K562 (cell line): ENCODE results near the gene KLB. TPM values are rescaled to one million over a fixed set of nuclear protein-coding genes. Genes with fewer than 3 reads are reported as not detected.

Experiments
- ATAC-seq: fragments of 200-7000 bp; cut with Tn5 transposase; 3 replicates; pipeline ENCODE4 v1.9.1; 2020; ENCODE audit warnings: moderate library complexity
- BruUV-seq: library from RNA; stranded (reverse); fragments of 400-500 nt; replicated peaks from 2 replicates; lab custom pipeline; 2021; lab: Mats Ljungman, UMichigan
- CTCF ChIA-PET: fragments of 300-600 bp; formaldehyde crosslinking; extraction: SDS; loops from one replicate; lab custom pipeline; 2021; ENCODE audit warnings: low intra/inter-chr PET ratio; lab: Yijun Ruan, JAX
- POLR2A ChIA-PET: fragments of 300-600, 350-650 bp; sonication (Branson Sonifier 250); formaldehyde crosslinking; extraction: SDS; loops from one replicate; lab custom pipeline; 2021; ENCODE audit warnings: antibody characterized with exemption, inconsistent platforms; lab: Yijun Ruan, JAX
- DNase-seq, 4 experiments: peaks; one replicate each; pipeline versions ENCODE4 v3.0.0 to v3.0.0-alpha.2; 2011 to 2018; ENCODE audit warnings: low spot score in 3 of 4, mixed read lengths in 3 of 4; ENCODE audit errors: extremely low read depth in 1 of 4
- FAIRE-seq: peaks from 2 replicates; lab custom pipeline; 2011; peaks lifted over from hg19 to GRCh38; lab: Jason Lieb, UNC
- H2AFZ ChIP-seq: 2 replicates; pipeline ENCODE4 v1.6.0; 2011; ENCODE audit warnings: low read depth, low read length, control low read depth, inconsistent platforms
- H3K27ac ChIP-seq: fragments of 200-600 bp; 3 replicates; pipeline ENCODE4 v1.8.0; 2011; ENCODE audit warnings: low read depth, mild to moderate bottlenecking, control low read depth, inconsistent platforms, low read length, moderate library complexity, mixed read lengths; ENCODE audit errors: extremely low read depth
- H3K27me3 ChIP-seq, 2 experiments: fragments of 300-600 bp in 1 of 2; 2 replicates in 1 of 2; 3 replicates in 1 of 2; pipeline versions ENCODE4 v1.6.0 to v1.8.0; 2011; ENCODE audit warnings: inconsistent platforms in 2 of 2, low read length in 2 of 2, mild to moderate bottlenecking in 1 of 2, mixed read lengths in 1 of 2, moderate library complexity in 1 of 2; ENCODE audit not compliant: control insufficient read depth in 2 of 2, insufficient read depth in 2 of 2
- H3K36me3 ChIP-seq: fragments of 300-600 bp; 3 replicates; pipeline ENCODE4 v1.8.0; 2011; ENCODE audit warnings: mild to moderate bottlenecking, low read length, inconsistent platforms; ENCODE audit not compliant: control insufficient read depth, insufficient read depth
- H3K4me1 ChIP-seq, 2 experiments: fragments of 200-600 bp in 1 of 2; replicated peaks in 1 of 2; 2 replicates in 1 of 2; 3 replicates in 1 of 2; pipeline versions ENCODE4 v1.5.1 to v1.8.0; 2011; ENCODE audit warnings: inconsistent platforms in 2 of 2, low read length in 2 of 2, mild to moderate bottlenecking in 1 of 2, mixed read lengths in 1 of 2, moderate library complexity in 1 of 2; ENCODE audit not compliant: control insufficient read depth in 2 of 2, insufficient read depth in 2 of 2
- H3K4me2 ChIP-seq: 2 replicates; pipeline ENCODE4 v1.6.1; 2011; ENCODE audit warnings: low read length, control low read depth, inconsistent platforms, mixed read lengths; ENCODE audit not compliant: insufficient read depth
- H3K4me3 ChIP-seq: fragments of 200-600 bp; sonication (generic), shearing (Covaris generic); 2 replicates; pipeline ENCODE4 v1.5.1; 2016; ENCODE audit warnings: control low read depth, inconsistent platforms
- H3K79me2 ChIP-seq: fragments of 200-600 bp; 3 replicates; pipeline ENCODE4 v1.8.0; 2011; ENCODE audit warnings: low read length, inconsistent platforms; ENCODE audit not compliant: control insufficient read depth, insufficient read depth
- H3K9ac ChIP-seq, 2 experiments: 2 replicates each; pipeline versions ENCODE4 v1.6.0 to v1.6.1; 2011; ENCODE audit warnings: low read depth in 2 of 2, low read length in 2 of 2, control low read depth in 1 of 2, inconsistent platforms in 1 of 2, mild to moderate bottlenecking in 1 of 2, mixed read lengths in 1 of 2; ENCODE audit not compliant: insufficient read depth in 1 of 2
- H3K9me1 ChIP-seq: one replicate; pipeline ENCODE4 v1.6.0; 2011; ENCODE audit warnings: inconsistent platforms, mild to moderate bottlenecking, low read length, moderate library complexity; ENCODE audit not compliant: control insufficient read depth, insufficient read depth
- H3K9me3 ChIP-seq: replicated peaks from 2 replicates; pipeline ENCODE4 v1.5.1; 2011; ENCODE audit warnings: low read depth, low read length, inconsistent platforms; ENCODE audit not compliant: control insufficient read depth, insufficient read depth
- H4K20me1 ChIP-seq: replicated peaks from 2 replicates; pipeline ENCODE4 v1.6.1; 2011; ENCODE audit warnings: low read length, inconsistent platforms, mixed read lengths; ENCODE audit not compliant: control insufficient read depth, insufficient read depth
- STAT6 ChIP-seq: sonication (generic); formaldehyde crosslinking; IDR thresholded peaks from 2 replicates; pipeline ENCODE4 v1.8.1; 2023; ENCODE audit warnings: mild to moderate bottlenecking, missing genetic modification reagents
- ZNF316 ChIP-seq: fragments of 450-650 bp; IDR thresholded peaks from 2 replicates; pipeline ENCODE4 v1.6.1; 2016
- WGBS: fragments of 100-300 bp; shearing (Covaris generic); methylation state at CpG from one replicate; pipeline ENCODE4 v1.1.6; 2016; ENCODE audit warnings: low coverage, mixed read lengths; ENCODE audit not compliant: insufficient coverage; ENCODE audit errors: missing lambda C conversion rate; 5-methylcytosine and 5-hydroxymethylcytosine counted together
- in situ Hi-C: fragments of 300-500 bp; cut with MboI; formaldehyde crosslinking; loops from 4 replicates; pipeline ENCODE4 v1.15.0; 2018; ENCODE audit warnings: inconsistent platforms, mixed read lengths
- intact Hi-C: fragments of 100-400 bp; cut with micrococcal nuclease; formaldehyde crosslinking; loops from 2 replicates; pipeline ENCODE4 v1.14.2; 2022
- polyA plus RNA-seq, 8 experiments: library from polyadenylated mRNA; depleted of rRNA in 4 of 8; stranded (reverse) in 5 of 8; unstranded in 3 of 8; fragments of >200 nt; fragmentation: Nextera tagmentation in 2 of 8; fragmentation: Illumina TruSeq in 1 of 8; extraction: Ambion mirVana in 2 of 8; extraction: Trizol in 1 of 8; gene quantifications; 2 replicates each; pipeline versions ENCODE4 v1.2.1 to v1.2.3, GENCODE V29; 2011 to 2014; ENCODE audit warnings: inconsistent platforms in 1 of 8, missing spikeins in 1 of 8
- total RNA-seq, 7 experiments: library from RNA; depleted of rRNA in 6 of 7; stranded (reverse); fragments of >200 nt in 6 of 7; fragmentation: Illumina TruSeq in 2 of 7; extraction: Trizol in 2 of 7; gene quantifications; 2 replicates each; pipeline versions ENCODE4 v1.2.1 to v1.2.3, GENCODE V29; 2011 to 2021; ENCODE audit warnings: low replicate concordance in 1 of 7

The KLB gene
- total and polyA plus RNA-seq, 9 of the 15 experiments (the other 6 are each of a cell fraction or from before 2014, with no cell fraction given): 0.04 to 0.13 TPM; not detected in 7

GRCh38 chr4:39362827-39363226, 43.9 kb upstream of the KLB start:
- in situ Hi-C loops: no loop called here

More at GRCh38 chr4:39362827-39363226, 43.9 kb upstream of the KLB start:
- BruUV-seq: no TSS peak
- intact Hi-C loops: no loop called here
- ChIA-PET CTCF (no interaction called here), POLR2A (no interaction called here)
- no peak overlapping the region for H3K4me3 ChIP-seq
- DNase-seq (no peak), ATAC-seq (no peak), FAIRE-seq (no peak)
- no peak for TF ChIP-seq STAT6 (CRISPR knock-in tag)
- peak; percentile 49; the same call in 1 of the 2 replicates for TF ChIP-seq ZNF316
- H3K27ac ChIP-seq: no peak overlapping the region
- peaks cover 74% of the 10 kb centered on the region for H3K79me2 ChIP-seq
- H3K36me3 ChIP-seq: peaks cover 3% of the 10 kb centered on the region; the same call in 1 of the 3 replicates
- H3K9me1 ChIP-seq: no peaks in the 10 kb centered on the region
- peaks cover 3 to 9% of the 10 kb centered on the region in 2 experiments; a peak in 3 of 5 replicates for H3K4me1 ChIP-seq
- WGBS: 63% methylated on average over 3 of the region's 3 CpGs
- H3K9me3 ChIP-seq: no peaks in the 10 kb centered on the region
- no peak overlapping the region for H2AFZ ChIP-seq
- no peaks in the 10 kb centered on the region for H4K20me1 ChIP-seq
- H3K4me2 ChIP-seq: no peak overlapping the region
- H3K9ac ChIP-seq: no peak overlapping the region
- no peaks in the 10 kb centered on the region for H3K27me3 ChIP-seq
